Karpas-422 (cell line): ENCODE results near the gene PTPRS. TPM values are rescaled to one million over a fixed set of nuclear protein-coding genes. Genes with fewer than 3 reads are reported as not detected.

ENCODE experiments used
- DNase-seq: peaks from one replicate; pipeline ENCODE4 v3.0.0-alpha.2; 2015
- H2AFZ ChIP-seq: fragments of 200-600 bp; sonication (generic); 2 replicates; pipeline ENCODE4 v1.6.1; 2014; ENCODE audit warnings: antibody characterized with exemption, low read length, mixed read lengths
- H3K27ac ChIP-seq: fragments of 200-600 bp; sonication (generic); 2 replicates; pipeline ENCODE4 v1.5.1; 2014; ENCODE audit warnings: mild to moderate bottlenecking, low read length, moderate library complexity
- H3K27me3 ChIP-seq: fragments of 200-600 bp; sonication (generic); 2 replicates; pipeline ENCODE4 v1.6.1; 2014; ENCODE audit warnings: low read length, mixed read lengths
- H3K36me3 ChIP-seq: fragments of 200-600 bp; sonication (generic); 2 replicates; pipeline ENCODE4 v1.6.1; 2014; ENCODE audit warnings: low read length, mixed read lengths; ENCODE audit not compliant: insufficient read depth
- H3K4me1 ChIP-seq: fragments of 200-600 bp; sonication (generic); 2 replicates; pipeline ENCODE4 v1.6.1; 2014; ENCODE audit warnings: mild to moderate bottlenecking, low read length, mixed read lengths
- H3K4me2 ChIP-seq: fragments of 200-600 bp; sonication (generic); 2 replicates; pipeline ENCODE4 v1.6.1; 2014; ENCODE audit warnings: low read length, low read depth, mild to moderate bottlenecking; ENCODE audit not compliant: poor library complexity, severe bottlenecking
- H3K4me3 ChIP-seq: fragments of 200-600 bp; sonication (generic); 2 replicates; pipeline ENCODE4 v1.5.1; 2014; ENCODE audit warnings: mild to moderate bottlenecking, antibody characterized with exemption, low read length, mixed read lengths
- H3K79me2 ChIP-seq: fragments of 200-600 bp; sonication (generic); 2 replicates; pipeline ENCODE4 v1.6.1; 2014; ENCODE audit warnings: mild to moderate bottlenecking, low read length, mixed read lengths
- H3K9ac ChIP-seq: fragments of 200-600 bp; sonication (generic); 2 replicates; pipeline ENCODE4 v1.6.0; 2014; ENCODE audit warnings: low read length
- H3K9me2 ChIP-seq: fragments of 200-600 bp; sonication (generic), shearing (Covaris generic); replicated peaks from 2 replicates; pipeline ENCODE4 v1.6.0; 2014; ENCODE audit warnings: mild to moderate bottlenecking, low read length, moderate library complexity; ENCODE audit not compliant: insufficient read depth
- H3K9me3 ChIP-seq: fragments of 300-700, 200-600 bp; sonication (generic); 2 replicates; pipeline ENCODE4 v1.6.1; 2014; ENCODE audit warnings: low read length, mixed read lengths
- H4K20me1 ChIP-seq: fragments of 200-600 bp; sonication (generic); 2 replicates; pipeline ENCODE4 v1.6.1; 2014; ENCODE audit warnings: mild to moderate bottlenecking, antibody characterized with exemption, low read length, low read depth; ENCODE audit not compliant: insufficient read depth
- total RNA-seq: library from RNA; depleted of rRNA; stranded (reverse); fragments of >200 nt; shearing (Covaris generic); gene quantifications from 2 replicates; pipeline ENCODE4 v1.2.3, GENCODE V29; 2014; ENCODE audit warnings: low replicate concordance

PTPRS gene
- total RNA-seq, 1 experiment from 2014 or later: 36.6 TPM

- Histone ChIP-seq H3K27me3 (no peaks in the 10 kb centered on the region), H3K9ac (no peak overlapping the region), H3K36me3 (no peaks in the 10 kb centered on the region), H4K20me1 (peaks cover 15% of the 10 kb centered on the region; the same call in 1 of the 2 replicates), H3K4me3 (no peak overlapping the region), H3K27ac (no peak overlapping the region), H3K79me2 (no peaks in the 10 kb centered on the region), H3K9me3 (no peaks in the 10 kb centered on the region), H3K9me2 (no peaks in the 10 kb centered on the region), H2AFZ (no peak overlapping the region), H3K4me1 (no peaks in the 10 kb centered on the region), H3K4me2 (no peak overlapping the region)
- no peak for DNase-seq
These were observed 24.5 kb downstream of the PTPRS start for GRCh38 chr19:5316138-5316537.

- H3K27me3 ChIP-seq: no peaks in the 10 kb centered on the region
- H3K4me2 ChIP-seq: no peak overlapping the region
- H4K20me1 ChIP-seq: peaks cover 6% of the 10 kb centered on the region; the same call in 1 of the 2 replicates
- H3K9me2 ChIP-seq: no peaks in the 10 kb centered on the region
- no peak overlapping the region for H3K27ac ChIP-seq
- DNase-seq: no peak
- H3K79me2 ChIP-seq: no peaks in the 10 kb centered on the region
- no peaks in the 10 kb centered on the region for H3K9me3 ChIP-seq
- H3K4me1 ChIP-seq: no peaks in the 10 kb centered on the region
- no peaks in the 10 kb centered on the region for H3K36me3 ChIP-seq
- H3K4me3 ChIP-seq: no peak overlapping the region
- H2AFZ ChIP-seq: no peak overlapping the region
- H3K9ac ChIP-seq: no peak overlapping the region
These were observed 25.7 kb downstream of the PTPRS start for GRCh38 chr19:5314907-5315298.

GRCh38 chr19:5314012-5314906 is 26.4 kb downstream of the PTPRS start:
- H3K27me3 ChIP-seq: no peaks in the 10 kb centered on the region
- no peaks in the 10 kb centered on the region for H3K79me2 ChIP-seq
- H3K4me1 ChIP-seq: no peaks in the 10 kb centered on the region
- no peak overlapping the region for H3K4me3 ChIP-seq
- no peaks in the 10 kb centered on the region for H3K36me3 ChIP-seq
- 0 out of 2 replicates have a peak, but pooled peaks cover 5% of the 10 kb centered on the region for H4K20me1 ChIP-seq
- no peak overlapping the region for H3K9ac ChIP-seq
- H2AFZ ChIP-seq: no peak overlapping the region
- no peaks in the 10 kb centered on the region for H3K9me2 ChIP-seq
- no peaks in the 10 kb centered on the region for H3K9me3 ChIP-seq
- no peak for DNase-seq
- H3K4me2 ChIP-seq: no peak overlapping the region
- H3K27ac ChIP-seq: no peak overlapping the region

DNA sequence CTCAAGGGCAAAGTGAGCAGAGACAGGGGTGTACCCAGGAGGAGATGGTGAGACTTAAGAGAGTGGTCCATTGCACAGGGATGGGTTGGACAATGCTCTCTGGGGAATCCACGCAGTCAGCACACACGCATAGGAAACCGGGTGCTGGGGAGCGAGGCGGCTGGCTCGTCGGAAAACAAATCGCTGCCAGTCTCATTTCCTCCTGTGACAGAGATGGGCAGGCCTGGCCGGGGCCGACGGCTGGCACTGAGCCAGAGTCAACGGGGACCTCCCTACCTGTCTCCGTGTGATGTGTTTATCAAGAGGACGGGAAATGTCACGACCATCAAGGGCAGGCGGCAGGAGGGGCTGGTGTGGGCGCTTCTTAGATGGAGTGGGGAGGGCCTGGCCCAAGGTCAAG is 27.3 kb downstream of the PTPRS start:
- no peaks in the 10 kb centered on the region for H3K9me2 ChIP-seq
- H3K4me1 ChIP-seq: no peaks in the 10 kb centered on the region
- H3K9ac ChIP-seq: no peak overlapping the region
- DNase-seq: no peak
- no peak overlapping the region for H2AFZ ChIP-seq
- no peaks in the 10 kb centered on the region for H3K9me3 ChIP-seq
- no peak overlapping the region for H3K4me2 ChIP-seq
- no peaks in the 10 kb centered on the region for H3K36me3 ChIP-seq
- no peak overlapping the region for H3K4me3 ChIP-seq
- H3K27ac ChIP-seq: no peak overlapping the region
- H3K27me3 ChIP-seq: no peaks in the 10 kb centered on the region
- H3K79me2 ChIP-seq: no peaks in the 10 kb centered on the region
- H4K20me1 ChIP-seq: 0 out of 2 replicates have a peak, but pooled peaks cover 8% of the 10 kb centered on the region

- no peak overlapping the region for H3K4me2 ChIP-seq
- 0 out of 2 replicates have a peak, but pooled peaks cover 8% of the 10 kb centered on the region for H4K20me1 ChIP-seq
- no peak overlapping the region for H3K4me3 ChIP-seq
- no peak for DNase-seq
- H3K9me2 ChIP-seq: no peaks in the 10 kb centered on the region
- no peaks in the 10 kb centered on the region for H3K79me2 ChIP-seq
- H3K27ac ChIP-seq: no peak overlapping the region
- no peak overlapping the region for H3K9ac ChIP-seq
- H3K27me3 ChIP-seq: no peaks in the 10 kb centered on the region
- no peaks in the 10 kb centered on the region for H3K9me3 ChIP-seq
- H2AFZ ChIP-seq: no peak overlapping the region
- no peaks in the 10 kb centered on the region for H3K36me3 ChIP-seq
- H3K4me1 ChIP-seq: no peaks in the 10 kb centered on the region
These were observed 28.6 kb downstream of the PTPRS start for GRCh38 chr19:5312058-5312457.

DNA sequence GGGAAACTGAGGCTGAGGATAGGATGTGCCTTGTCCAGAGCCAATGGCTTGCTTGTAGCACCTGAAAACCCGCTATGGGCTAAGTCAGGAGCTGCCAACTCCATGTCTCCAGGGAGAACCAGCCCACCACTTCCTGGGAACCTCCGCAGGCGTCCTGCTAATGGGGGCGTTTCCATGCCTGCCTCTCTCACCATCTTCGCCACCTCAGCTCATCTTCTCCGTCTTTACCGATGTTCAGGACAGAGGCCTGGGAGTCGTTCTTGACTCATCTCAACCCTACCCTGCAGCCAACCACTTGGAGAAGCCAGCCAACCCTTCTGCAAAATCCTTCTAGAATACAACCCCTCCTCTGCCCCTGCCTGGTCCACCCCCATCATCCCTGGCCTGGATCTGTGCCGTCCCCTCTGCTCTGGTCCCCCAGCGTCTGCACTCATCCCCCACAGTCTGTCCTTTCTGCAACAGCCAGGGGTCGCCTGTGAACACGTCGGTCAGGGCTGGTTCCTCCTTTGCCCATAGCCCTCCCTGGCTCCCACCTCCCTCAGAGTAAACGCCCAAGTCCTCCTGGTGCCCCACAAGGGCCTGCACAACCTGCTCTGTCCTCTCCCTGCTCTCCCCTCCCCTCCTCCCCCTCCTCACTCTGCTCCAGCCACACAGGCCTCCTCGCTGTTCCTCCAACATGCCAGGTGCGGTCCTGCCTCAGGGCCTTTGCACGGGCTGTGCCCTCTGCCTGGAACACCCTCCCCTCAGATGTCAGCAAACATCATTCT is 31.0 kb downstream of the PTPRS start:
- Histone ChIP-seq H3K27me3 (no peaks in the 10 kb centered on the region), H4K20me1 (0 out of 2 replicates have a peak, but pooled peaks cover 4% of the 10 kb centered on the region), H3K4me2 (no peak overlapping the region), H3K9me2 (no peaks in the 10 kb centered on the region), H3K9ac (no peak overlapping the region), H3K27ac (no peak overlapping the region), H3K9me3 (no peaks in the 10 kb centered on the region), H2AFZ (no peak overlapping the region), H3K79me2 (no peaks in the 10 kb centered on the region), H3K4me3 (no peak overlapping the region), H3K36me3 (no peaks in the 10 kb centered on the region), H3K4me1 (no peaks in the 10 kb centered on the region)
- DNase-seq: no peak

GRCh38 chr19:5308451-5309437 is 31.9 kb downstream of the PTPRS start:
- no peak overlapping the region for H2AFZ ChIP-seq
- H3K4me1 ChIP-seq: no peaks in the 10 kb centered on the region
- H3K79me2 ChIP-seq: no peaks in the 10 kb centered on the region
- H3K36me3 ChIP-seq: no peaks in the 10 kb centered on the region
- H4K20me1 ChIP-seq: 0 out of 2 replicates have a peak, but pooled peaks cover 4% of the 10 kb centered on the region
- no peak overlapping the region for H3K4me3 ChIP-seq
- no peaks in the 10 kb centered on the region for H3K27me3 ChIP-seq
- no peaks in the 10 kb centered on the region for H3K9me2 ChIP-seq
- no peaks in the 10 kb centered on the region for H3K9me3 ChIP-seq
- no peak overlapping the region for H3K9ac ChIP-seq
- no peak for DNase-seq
- H3K4me2 ChIP-seq: no peak overlapping the region
- H3K27ac ChIP-seq: no peak overlapping the region
